ENCODE results near the gene STRA6.

Gene STRA6

GRCh38 chr15:74129586-74130154 lies 72.9 kb downstream of the STRA6 start:
- no peak for DNase-seq (ENCODE audit: low spot score in 2 of 2)
- no peak overlapping the region for H3K4me3 ChIP-seq

More at GRCh38 chr15:74129586-74130154, 72.9 kb downstream of the STRA6 start:
- Histone ChIP-seq H3K9me3 (no peaks in the 10 kb centered on the region), H3K4me1 (peaks cover 19% of the 10 kb centered on the region), H3K27me3 (ENCODE audit: low read depth) (peaks cover 81% of the 10 kb centered on the region), H3K36me3 (replicated peaks) (no peaks in the 10 kb centered on the region)
- in situ Hi-C loops (cut with MboI; ENCODE audit: low sequenced_read_pairs), result loop anchor here (5.0 to 10.0 kb wide), 2 partner anchors 178 to 305 kb away; partner anchors contain the start of gene SEMA7A

Measured in HAP-1 (cell line).